ACHN (cell line): ENCODE results near the gene GPR132.

ENCODE experiments used
- DNase-seq: peaks from one replicate; pipeline ENCODE4 v3.0.0-alpha.2; 2015
- in situ Hi-C: cut with HindIII; loops from 2 replicates; pipeline ENCODE4 v1.10.0; 2017; ENCODE audit warnings: low sequenced_read_pairs, low pct_ligation_motif_present, low pct_unique_long_range_greater_than_20kb

GPR132 gene

DNA sequence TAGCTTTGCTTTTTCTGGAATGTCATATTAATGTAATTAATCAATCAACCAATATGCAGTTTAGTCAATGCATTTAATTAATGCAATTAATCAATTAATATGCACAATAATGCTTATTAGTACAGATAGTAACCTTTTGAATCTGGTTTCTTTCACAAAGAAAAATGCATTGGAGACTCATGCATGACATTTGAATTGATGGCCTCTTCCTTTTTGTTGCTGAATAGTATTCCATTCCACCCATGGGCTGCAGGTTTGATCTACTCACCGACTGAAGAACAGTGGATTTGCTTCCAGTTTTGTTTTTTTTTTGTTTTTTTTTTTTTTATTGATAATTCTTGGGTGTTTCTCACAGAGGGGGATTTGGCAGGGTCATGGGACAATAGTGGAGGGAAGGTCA, 13.1 kb upstream of the GPR132 start:
- in situ Hi-C loops = no loop called here
- no peak for DNase-seq

GRCh38 chr14:105077649-105077995, 12.4 kb upstream of the GPR132 start:
- no peak for DNase-seq
- in situ Hi-C loops = no loop called here

GRCh38 chr14:105076805-105077648, 11.8 kb upstream of the GPR132 start:
- DNase-seq = no peak
- in situ Hi-C loops = no loop called here

- DNase-seq = no peak
- in situ Hi-C loops = no loop called here
Measured at GRCh38 chr14:105076296-105076804, 11.1 kb upstream of the GPR132 start.

- in situ Hi-C loops = no loop called here
- no peak for DNase-seq
Measured at GRCh38 chr14:105075379-105076295, 10.4 kb upstream of the GPR132 start.

DNA sequence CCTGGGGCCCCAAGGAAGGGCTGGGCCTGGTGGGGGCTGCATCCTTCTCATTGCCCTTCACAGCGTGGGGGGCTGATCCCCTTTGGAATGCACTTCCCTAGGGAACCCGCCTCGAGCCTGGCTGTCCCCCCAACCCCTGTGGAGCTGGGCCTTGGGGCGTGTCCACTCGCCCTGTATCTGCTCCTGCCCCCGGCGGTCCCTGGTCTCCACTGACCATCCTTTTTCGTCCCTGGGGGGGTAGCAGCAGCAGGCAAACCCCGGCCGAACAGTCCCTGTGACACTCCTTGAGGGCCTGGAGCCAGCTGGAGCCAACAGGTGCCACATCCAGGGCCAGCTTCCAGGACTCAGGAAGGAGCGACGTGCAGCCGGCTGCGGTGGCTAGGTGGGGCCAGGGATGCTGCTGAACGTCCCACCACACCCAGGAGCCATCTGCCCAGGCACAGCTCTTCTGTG, 9.4 kb upstream of the GPR132 start:
- no peak for DNase-seq
- in situ Hi-C loops = no loop called here

GRCh38 chr14:105073720-105074600, 8.7 kb upstream of the GPR132 start:
- no peak for DNase-seq
- in situ Hi-C loops = no loop called here

GRCh38 chr14:105072892-105073719, 7.9 kb upstream of the GPR132 start:
- DNase-seq = no peak
- in situ Hi-C loops = no loop called here

DNA sequence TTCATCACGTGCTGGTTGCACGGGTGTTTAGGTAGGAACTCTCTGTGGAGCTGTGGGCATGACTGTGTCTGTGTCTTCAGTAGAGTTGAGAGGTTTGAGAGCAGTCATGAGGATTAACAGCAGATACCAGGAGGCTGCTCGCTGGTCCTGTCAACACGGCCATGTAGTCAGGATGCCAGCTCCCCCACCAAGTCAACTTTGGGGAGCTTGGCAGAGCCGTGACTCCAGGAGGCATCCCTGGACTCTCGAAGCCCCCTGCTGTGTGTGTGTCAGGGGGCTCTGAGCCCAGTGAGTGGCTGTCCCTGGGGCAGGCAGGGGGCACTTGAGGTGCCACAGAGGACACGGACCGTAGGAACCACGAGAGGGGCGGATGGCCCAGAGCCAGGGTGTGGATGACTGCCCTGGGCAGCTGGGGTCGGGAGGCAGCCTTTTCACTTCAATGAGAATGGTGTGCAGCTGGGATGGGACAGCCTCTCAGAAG, 7.2 kb upstream of the GPR132 start:
- DNase-seq = no peak
- in situ Hi-C loops = no loop called here

DNA sequence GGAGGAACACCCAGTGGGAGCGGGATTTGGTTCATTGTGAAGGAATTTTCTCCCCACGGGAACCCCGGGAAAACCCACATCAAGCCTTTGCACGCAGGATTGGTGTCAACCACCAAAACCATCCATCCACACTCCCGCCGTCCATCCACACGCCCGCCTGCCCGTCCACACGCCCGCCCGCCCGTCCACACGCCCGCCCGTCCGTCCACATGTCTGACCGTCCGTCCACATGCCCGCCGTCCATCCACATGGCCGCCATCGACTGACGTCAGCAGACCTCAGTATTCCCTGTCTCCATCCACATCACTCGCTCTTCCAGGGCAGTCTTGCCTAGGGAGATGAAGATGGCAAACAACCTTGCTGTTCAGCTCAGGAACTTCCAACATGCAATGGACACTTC, 6.7 kb upstream of the GPR132 start:
- in situ Hi-C loops = no loop called here
- no peak for DNase-seq

DNA sequence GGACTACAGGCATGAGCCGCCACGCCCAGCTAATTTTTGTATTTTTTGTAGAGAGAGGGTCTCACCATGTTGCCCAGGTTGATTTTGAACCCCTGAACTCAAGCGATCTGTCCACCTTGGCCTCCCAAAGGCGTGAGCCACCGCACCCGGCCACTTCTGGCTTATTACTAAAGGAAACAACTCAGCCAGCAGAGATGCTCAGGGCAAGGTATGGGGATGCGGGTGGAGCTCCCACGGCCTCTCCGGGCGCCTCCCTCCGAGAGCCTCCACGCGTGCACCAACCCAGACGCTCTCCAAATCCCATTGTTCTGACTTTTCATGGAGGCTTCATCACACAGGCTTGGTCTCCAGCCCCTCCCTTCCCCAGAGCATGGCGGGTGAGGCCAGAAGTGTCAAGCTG, 6.1 kb upstream of the GPR132 start:
- in situ Hi-C loops = no loop called here
- no peak for DNase-seq

DNA sequence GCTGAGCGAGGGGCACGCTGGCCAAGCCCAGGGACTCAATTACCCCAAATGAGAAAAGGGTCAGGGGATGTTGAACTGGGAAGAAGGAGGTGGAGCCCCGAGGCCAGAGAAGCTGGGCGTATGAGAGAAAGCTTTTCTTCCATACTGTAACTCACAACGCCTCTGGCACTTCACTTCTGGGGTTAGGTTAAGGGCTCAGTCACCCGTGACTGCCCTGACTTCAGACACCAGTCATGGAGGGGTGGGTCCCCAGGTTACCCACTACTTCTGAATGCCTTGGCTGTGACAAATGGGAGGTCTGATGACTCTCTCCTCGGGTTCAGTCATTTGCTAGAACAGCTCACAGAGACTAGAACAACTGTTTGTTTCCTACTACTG, 5.5 kb upstream of the GPR132 start:
- peak; percentile 17 for DNase-seq
- in situ Hi-C loops = no loop called here

- in situ Hi-C loops = no loop called here
- DNase-seq = no peak
Measured at GRCh38 chr14:105069871-105070759, 4.9 kb upstream of the GPR132 start.

- in situ Hi-C loops = no loop called here
- DNase-seq = no peak
Measured at GRCh38 chr14:105069522-105069870, 4.3 kb upstream of the GPR132 start.

- in situ Hi-C loops = no loop called here
Measured at GRCh38 chr14:105068818-105069217, 3.6 kb upstream of the GPR132 start.

DNA sequence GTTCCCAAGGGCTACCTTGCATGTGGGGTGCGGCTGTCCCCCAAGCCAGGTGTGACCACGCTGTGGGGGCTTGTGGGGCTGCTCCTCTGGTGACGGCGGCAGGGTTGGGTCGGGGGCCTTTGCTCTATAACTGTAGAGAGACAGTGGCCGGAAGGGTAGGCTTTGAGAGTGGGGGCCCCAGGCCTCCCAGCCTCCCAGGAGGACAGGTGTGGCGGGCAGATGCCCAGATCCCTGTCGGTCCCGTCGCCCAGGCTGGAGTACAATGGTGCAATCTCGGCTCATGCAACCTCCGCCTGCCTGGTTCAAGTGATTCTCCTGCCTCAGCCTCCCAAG, 2.7 kb upstream of the GPR132 start:
- no peak for DNase-seq
- in situ Hi-C loops = no loop called here

More at GRCh38 chr14:105068818-105069217, 3.6 kb upstream of the GPR132 start:
- no peak for DNase-seq
